NK-92 (cell line): ENCODE measurements around the gene TBCD.

Experiments used
- DNase-seq: peaks from one replicate; lab custom pipeline; 2025; ENCODE audit not compliant: unreplicated experiment; lab: John Stamatoyannopoulos, UW

Gene TBCD

DNA sequence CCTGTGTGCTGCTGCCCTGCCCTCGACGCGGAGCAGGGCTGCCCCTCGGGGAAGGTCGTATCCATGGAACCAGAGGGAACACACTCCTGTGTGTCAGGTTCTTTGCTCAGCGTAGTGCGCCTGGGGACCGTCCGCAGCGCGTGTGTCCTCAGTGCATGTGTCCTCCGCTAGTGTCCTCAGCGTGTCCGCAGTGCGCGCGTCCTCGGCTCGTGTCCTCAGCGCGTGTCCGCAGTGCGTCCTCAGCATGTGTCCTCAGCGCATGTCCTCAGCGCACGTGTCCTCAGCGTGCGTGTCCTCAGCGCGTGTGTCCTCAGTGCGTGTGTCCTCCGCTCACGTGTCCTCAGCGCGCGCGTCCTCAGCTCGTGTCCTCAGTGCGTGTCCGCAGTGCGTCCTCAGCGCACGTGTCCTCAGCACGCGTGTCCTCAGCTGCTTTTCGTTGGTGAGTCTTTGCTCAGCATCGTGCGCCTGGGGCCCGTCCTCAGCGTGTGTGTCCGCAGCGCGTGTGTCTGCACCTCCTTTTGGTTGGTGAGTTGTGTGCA, 147.2 kb downstream of the TBCD start:
- no peak for DNase-seq

- DNase-seq: no peak
Observed at GRCh38 chr17:82899941-82900340, 148.1 kb downstream of the TBCD start.

GRCh38 chr17:82900741-82901140, 148.9 kb downstream of the TBCD start:
- no peak for DNase-seq

GRCh38 chr17:82901356-82901755, 149.5 kb downstream of the TBCD start:
- no peak for DNase-seq

GRCh38 chr17:82901856-82902255, 150.0 kb downstream of the TBCD start:
- DNase-seq: no peak

GRCh38 chr17:82902972-82903874, 151.4 kb downstream of the TBCD start:
- no peak for DNase-seq

DNA sequence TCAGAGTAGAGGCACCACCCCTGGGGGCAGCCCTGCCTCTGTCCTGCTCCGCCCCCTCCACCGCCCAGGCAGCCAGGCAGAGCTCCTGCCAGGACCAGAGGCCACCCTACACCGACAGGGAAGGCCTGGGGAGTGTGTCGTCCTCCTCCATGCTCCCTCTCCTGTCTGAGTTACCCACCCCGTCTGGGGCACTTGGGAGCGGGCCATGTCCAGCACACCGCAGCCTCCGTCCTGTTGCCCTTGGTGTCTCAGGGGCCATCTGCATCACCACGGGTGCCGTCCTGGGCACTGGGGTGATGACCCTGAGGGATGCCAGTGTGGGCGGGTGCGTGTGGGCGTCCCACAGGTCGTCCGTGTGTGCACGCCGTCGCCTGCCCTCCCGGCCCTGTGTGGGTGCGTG, 153.3 kb downstream of the TBCD start:
- no peak for DNase-seq

DNA sequence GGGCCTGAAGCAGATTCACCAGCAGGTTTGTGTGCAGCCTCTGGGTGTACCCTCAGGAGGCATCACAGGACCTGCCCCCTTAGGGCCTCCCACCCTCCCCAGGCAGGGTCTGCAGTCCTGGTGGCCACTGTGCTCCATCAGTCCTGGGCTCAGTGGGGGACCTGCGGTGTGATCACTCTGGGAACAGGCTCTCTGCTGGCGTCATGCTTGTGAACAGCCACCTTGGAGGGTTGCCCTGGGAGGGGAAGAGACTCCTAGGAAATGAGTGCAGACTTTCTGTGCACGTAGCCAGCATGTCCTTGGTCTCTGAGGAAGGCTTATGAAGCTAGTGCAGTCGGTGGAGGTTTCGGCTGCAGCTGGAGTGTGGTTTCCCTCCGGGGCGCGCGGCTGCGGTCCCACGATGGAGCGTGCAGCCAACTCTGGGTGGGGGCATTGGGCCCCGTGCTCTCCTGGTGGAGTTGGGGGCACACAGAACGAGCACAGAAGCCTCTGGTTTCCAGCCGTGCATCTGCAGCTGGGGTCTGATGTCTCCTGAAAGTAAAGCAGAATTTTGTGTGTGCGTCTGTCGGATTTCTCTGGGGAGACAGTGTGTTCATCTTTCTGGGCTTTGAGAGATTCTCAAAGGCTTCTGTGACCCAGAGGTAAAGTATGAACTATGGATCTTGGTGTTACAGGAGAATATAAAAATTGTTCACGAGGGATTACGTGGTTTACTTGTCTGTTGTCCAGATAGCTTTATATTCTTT, 156.1 kb downstream of the TBCD start:
- DNase-seq: no peak

DNA sequence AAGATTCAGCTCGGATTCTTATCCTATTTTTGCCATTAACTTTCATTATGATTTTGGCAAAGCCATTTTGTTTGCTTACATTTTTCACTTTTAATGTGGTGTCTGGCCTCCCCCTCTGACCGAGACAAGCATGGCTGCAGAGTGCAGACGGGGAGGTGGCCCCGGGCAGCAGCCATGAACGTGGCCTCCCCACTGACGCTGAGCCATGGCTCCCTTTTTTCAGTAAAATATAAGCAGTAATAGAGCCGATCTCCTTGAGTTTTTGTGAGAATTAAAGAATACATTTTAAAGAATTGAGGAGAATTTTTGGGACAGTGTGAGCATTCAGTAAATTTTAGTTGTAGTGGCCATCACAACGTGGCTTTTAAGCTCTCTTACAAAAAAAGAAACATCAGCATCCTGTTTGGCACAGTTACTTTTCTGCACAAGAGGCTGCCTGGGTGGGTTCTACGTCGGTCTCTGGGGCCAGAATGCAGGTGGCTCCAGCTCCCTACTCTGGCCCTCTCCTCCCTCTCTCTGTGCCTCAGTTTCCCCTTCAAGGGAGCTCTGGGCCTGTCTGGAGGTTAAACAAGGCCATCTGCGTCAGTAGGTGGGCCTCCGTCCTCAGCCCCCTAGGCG, 156.8 kb downstream of the TBCD start:
- DNase-seq: no peak

DNA sequence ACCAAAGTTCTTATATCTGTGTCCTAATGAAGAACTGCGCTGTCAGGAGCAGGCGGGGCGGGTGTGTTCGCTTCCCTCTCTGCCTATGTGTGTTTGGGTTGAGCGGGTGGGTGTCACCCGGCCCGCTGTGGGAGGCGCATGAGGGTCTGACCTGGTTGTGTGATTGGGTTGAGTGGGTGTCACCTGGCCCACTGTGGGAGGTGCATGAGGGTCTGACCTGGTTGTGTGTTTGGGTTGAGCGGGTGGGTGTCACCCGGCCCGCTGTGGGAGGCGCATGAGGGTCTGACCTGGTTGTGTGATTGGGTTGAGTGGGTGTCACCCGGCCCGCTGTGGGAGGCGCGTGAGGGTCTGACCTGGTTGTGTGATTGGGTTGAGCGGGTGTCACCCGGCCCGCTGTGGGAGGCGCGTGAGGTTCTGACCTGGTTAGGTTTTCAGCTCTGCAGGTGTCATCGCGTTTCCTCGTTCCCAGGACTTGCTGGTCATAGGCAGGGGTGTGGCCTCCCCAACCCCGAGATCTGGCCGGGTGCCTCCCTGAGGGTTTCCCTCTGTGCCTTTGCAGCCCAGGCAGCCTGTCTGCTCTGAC, 157.5 kb downstream of the TBCD start:
- DNase-seq: no peak

DNA sequence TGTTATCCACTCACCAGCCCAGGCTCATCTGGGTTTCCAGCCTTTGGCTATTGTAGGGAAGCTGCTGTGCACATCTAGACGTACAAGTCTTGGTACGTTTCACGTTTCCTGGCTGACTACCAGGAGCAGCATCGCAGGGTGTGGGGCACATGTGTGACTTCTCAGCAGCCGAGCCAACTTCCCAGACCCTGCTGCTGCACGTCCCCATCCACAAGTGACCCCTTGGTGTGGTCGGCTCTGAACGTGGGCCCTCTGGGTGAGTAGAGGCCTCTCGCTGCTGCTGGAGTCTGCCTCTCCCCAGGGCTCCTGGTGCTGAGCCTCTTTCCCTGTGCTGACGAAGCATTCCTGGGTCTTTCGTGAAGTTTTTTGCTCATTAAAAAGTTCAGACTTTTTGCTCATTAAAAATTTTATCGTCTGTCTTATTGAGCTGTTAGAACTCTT, 158.2 kb downstream of the TBCD start:
- DNase-seq: no peak

GRCh38 chr17:82910770-82911169, 158.9 kb downstream of the TBCD start:
- DNase-seq: no peak

DNA sequence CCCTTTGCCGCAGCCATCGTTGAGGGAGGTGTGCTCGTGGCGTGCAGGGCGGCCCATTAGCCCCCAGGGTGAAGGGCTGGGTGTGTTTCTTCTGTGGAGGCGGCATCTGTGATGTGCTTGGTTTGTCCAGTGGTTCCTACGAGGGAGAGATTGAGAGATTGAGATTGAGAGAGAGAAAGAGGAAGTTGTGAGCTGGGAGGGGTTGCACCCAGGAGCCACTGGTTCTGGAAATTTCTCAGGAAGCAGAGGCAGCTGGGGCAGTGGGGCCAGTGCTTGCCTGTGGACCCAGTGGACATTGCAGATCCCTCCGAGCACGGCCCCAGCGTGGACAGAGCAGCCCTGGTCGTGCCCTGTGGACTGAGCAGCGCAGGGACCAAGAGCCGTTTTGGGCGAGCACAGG, 160.0 kb downstream of the TBCD start:
- no peak for DNase-seq

DNA sequence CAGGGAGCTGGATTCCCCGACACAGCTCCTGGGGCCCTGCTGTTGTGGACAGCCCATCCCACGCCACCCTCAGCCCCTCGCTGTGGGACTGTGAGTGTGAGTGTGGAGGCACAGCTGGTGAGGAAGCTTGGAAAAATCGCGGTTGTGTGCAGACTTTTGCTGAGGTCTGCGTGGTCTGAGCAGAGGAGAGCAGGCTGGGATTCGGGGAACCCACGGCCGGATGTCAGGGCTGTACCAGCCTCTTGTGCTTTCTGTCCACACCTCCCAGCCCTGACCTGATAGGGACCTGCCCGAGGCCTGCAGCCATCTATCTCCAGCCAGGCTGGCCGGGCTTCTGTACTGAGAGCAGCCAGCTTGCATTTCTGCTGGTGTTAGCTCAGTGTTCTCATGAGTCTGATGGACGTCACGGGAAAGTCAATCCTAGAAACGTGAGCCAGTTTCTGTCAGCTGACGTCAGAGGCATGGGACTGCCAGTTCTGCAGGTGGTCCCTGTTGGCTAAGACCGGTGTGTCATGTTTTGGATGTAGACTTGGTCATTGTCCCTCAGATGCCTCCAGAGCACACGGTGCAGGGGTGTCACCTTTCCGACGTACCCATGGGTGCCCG, 160.7 kb downstream of the TBCD start:
- no peak for DNase-seq

GRCh38 chr17:82913304-82914043, 161.6 kb downstream of the TBCD start:
- DNase-seq: no peak

DNA sequence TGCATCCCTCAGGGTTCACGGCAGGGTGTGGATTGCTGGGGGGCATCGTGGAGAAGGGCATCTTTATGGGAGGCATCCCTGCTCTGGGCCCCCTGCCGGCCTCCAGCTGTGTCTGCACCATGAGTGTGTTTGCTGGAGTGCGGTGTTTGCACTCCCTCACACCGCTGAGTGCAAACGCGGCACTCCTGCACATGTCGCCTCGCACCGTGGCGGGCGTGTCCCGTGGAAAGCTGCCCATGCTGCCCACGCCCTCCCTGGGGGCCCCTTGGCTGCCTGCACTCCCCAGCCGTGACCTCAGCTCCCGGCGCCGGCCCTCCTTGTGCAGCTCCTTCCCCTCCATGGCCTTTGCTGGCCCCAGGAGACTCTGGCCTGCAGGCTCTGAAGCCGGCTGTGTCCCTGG, 162.5 kb downstream of the TBCD start:
- DNase-seq: no peak

DNA sequence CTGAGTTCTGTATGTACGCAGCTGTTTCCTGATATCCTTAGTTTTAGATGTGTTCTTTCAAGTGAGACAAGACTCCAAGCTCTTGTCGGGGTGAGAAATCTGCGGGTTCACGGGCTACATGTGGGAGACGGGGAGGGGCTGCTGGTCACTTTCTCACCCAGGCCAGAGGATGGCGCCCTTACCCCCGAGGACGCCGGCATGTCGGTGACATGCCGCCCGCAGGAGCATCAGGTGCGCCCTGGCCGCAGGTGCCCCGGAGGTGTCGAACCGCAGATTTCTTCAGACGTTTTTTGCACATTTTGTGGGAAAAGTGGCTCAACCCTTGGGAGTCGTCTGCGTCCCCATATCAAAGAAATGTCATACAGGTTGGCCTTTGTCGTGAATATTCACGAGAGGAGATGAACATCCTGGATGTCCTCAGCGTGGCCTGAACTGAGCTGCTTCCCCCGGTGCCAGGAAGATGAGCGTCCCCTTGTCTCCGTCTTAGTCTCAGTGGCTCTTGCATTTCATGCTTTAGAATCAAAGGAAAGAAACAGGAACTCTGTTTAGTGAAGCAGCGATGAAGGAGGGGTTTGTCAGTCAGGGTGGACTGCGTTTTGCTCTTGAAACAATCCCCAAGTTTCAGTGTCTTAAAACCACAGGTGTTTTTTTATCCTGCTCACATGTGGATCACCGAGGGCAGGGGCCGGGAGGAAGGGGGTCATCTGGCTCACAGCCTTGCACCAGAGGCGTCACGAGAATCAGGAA, 163.3 kb downstream of the TBCD start:
- no peak for DNase-seq

DNA sequence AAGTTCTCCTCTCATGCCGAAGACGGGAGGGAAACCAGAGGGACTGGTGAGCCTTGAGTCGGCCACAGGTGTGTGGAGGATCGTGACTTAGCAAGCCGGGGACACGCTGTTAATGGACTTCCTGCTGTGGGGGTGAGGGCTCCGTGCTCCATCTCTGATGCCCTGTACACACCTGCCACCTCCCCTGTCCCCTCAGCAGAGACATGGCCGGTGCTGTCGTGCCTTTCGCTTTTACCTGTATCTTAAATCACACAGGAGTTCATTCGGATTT, 163.8 kb downstream of the TBCD start:
- DNase-seq: no peak

DNA sequence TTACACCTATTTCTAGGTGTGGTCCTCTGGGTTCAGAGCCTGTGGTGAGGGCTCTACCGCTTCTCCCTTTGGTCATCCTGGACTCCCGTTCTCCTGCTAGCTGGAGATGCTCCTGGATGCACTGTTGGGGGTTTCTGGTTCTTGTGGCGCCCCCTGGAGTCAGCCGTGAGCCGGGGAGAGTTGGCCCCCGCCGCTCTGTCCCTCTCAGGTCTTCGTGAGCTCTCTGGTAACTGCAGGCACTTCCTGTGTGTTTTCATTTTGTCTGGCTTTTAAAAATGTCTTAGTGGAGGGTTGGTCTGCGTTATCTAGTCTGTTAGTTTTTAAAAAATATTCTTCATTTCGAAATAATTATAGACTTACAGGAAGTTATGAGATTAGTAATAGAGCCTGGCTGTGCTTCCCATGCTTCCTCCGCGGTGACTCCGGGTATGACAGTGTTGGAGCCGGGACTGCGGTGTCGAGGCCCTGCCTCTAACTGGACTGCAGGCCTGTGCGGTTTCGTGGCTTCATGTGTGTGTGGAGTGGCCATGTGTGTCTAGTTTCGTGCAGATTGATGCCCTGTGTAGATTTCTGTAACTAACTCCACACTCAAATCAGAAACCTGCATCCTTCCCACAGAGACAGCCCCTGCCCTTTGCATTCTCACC, 166.0 kb downstream of the TBCD start:
- no peak for DNase-seq
